Coronary artery (tissue), 2 donors: ENCODE data around the gene LRRC70.
A peak's percentile ranks its signal among the peaks of the same experiment; 100 is the strongest.

Experiments
- DNase-seq: peaks from one replicate; pipeline ENCODE4 v3.0.0-alpha.2; 2017; ENCODE audit warnings: low spot score
- H3K27ac ChIP-seq, 2 donors: fragments of 200-600 bp; sonication (generic); one replicate each; pipeline ENCODE4 v1.5.1; 2016 to 2019
- H3K4me3 ChIP-seq: fragments of 200-600 bp; sonication (generic); 2 replicates; pipeline ENCODE4 v1.5.1; 2016; ENCODE audit warnings: mild to moderate bottlenecking, moderate library complexity
- CTCF ChIP-seq: fragments of 200-600 bp; sonication (generic); IDR thresholded peaks from one replicate; pipeline ENCODE4 v1.5.1; 2019; ENCODE audit warnings: antibody characterized with exemption

LRRC70 gene

GRCh38 chr5:62578540-62578939 is at the start of gene LRRC70:
LRRC70 (plus strand) TSS chr5:62578819; CDS start chr5:62579439, 620 bp downstream.
- no peak for DNase-seq
- TF ChIP-seq CTCF = no peak
- Histone ChIP-seq H3K4me3 (peak within 1 kb of the TSS; percentile 1), H3K27ac (no peak within 1 kb of the TSS)

DNA sequence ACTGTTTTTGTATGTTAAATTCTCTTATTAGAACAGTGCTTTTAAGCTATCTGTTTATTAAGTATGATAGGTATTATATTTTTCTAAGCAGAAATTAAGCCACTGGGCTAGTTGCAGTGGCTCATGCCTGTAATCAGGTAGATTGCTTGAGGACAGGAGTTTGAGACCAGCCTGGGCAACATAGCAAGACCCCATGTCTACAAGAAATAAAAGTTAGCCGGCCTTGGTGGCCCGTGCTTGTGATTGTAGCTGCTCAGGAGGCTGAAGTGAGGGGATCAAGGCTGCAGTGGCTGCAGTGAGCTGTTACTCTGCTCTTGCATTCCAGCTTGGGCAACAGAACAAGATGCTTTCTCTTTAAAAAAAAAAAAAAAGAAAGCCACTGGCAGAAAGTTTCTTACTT is 45.0 kb upstream of the LRRC70 start:
- no peak overlapping the region for H3K27ac ChIP-seq
- no peak overlapping the region for H3K4me3 ChIP-seq
- no peak for DNase-seq
- no peak for TF ChIP-seq CTCF

GRCh38 chr5:62534461-62535236 is 44.0 kb upstream of the LRRC70 start:
- TF ChIP-seq CTCF = no peak
- H3K27ac ChIP-seq = no peak overlapping the region
- no peak for DNase-seq
- no peak overlapping the region for H3K4me3 ChIP-seq

DNA sequence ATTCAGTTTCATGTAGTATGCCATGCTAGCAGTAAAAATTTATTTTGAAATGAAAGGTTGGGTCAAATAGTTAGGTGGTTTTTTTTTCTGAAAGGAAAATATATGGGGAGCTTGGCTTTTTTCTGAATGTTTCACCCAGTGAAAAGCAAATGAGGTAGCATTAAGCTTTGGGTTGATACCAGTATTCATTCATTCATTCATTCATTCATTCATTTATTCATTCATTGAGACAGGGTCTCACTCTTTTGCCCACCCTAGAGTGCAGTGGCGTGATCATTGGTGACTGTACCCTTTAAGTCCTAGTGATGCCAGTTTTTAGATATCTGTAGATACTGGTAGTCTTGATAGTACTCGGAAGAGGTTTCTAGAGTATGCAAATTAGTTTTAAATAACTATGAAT is 42.4 kb upstream of the LRRC70 start:
- no peak overlapping the region for H3K27ac ChIP-seq
- no peak overlapping the region for H3K4me3 ChIP-seq
- no peak for TF ChIP-seq CTCF
- no peak for DNase-seq

- TF ChIP-seq CTCF = no peak
- no peak overlapping the region for H3K4me3 ChIP-seq
- no peak for DNase-seq
- H3K27ac ChIP-seq = no peak overlapping the region
Observed at GRCh38 chr5:62536783-62537182, 41.8 kb upstream of the LRRC70 start.

- DNase-seq = no peak
- no peak for TF ChIP-seq CTCF
- no peak overlapping the region for H3K4me3 ChIP-seq
- no peak overlapping the region for H3K27ac ChIP-seq
Observed at GRCh38 chr5:62538017-62538942, 40.3 kb upstream of the LRRC70 start.
